Fibroblast of lung (primary cell): ENCODE data around the gene SORCS2. TPM values are rescaled to one million over a fixed set of nuclear protein-coding genes. Genes with fewer than 3 reads are reported as not detected.

Experiments used
- DNase-seq, 2 donors: peaks; one replicate each; pipeline versions ENCODE4 v3.0.0 to v3.0.0-alpha.2; 2010; ENCODE audit warnings: low read depth in 2 of 2
- H2AFZ ChIP-seq: 2 replicates; pipeline ENCODE4 v1.5.1; 2012; ENCODE audit warnings: low read length, control low read depth, inconsistent platforms
- H3K27ac ChIP-seq: 2 replicates; pipeline ENCODE4 v1.5.1; 2011; ENCODE audit warnings: low read length, control low read depth; ENCODE audit not compliant: insufficient read depth
- H3K27me3 ChIP-seq: 2 replicates; pipeline ENCODE4 v1.5.1; 2011; ENCODE audit warnings: mild to moderate bottlenecking, low read length; ENCODE audit not compliant: control insufficient read depth, insufficient read depth
- H3K36me3 ChIP-seq: 2 replicates; pipeline ENCODE4 v1.5.1; 2011; ENCODE audit warnings: low read length; ENCODE audit not compliant: control insufficient read depth, insufficient read depth
- H3K4me1 ChIP-seq: 2 replicates; pipeline ENCODE4 v1.5.1; 2011; ENCODE audit warnings: low read length; ENCODE audit not compliant: control insufficient read depth, insufficient read depth; ENCODE audit errors: extremely low read depth
- H3K4me2 ChIP-seq: 2 replicates; pipeline ENCODE4 v1.5.1; 2011; ENCODE audit warnings: low read length, control low read depth; ENCODE audit not compliant: insufficient read depth; ENCODE audit errors: extremely low read depth
- H3K4me3 ChIP-seq, 4 experiments: fragments of 200-600 bp in 1 of 4; sonication (generic) in 1 of 4; replicated peaks in 1 of 4; 2 replicates each; pipeline ENCODE4 v1.5.1; 2011 to 2016; ENCODE audit warnings: low read length in 4 of 4, low read depth in 3 of 4, mild to moderate bottlenecking in 3 of 4, control low read depth in 2 of 4, inconsistent platforms in 1 of 4, mixed read lengths in 1 of 4; ENCODE audit not compliant: insufficient read depth in 1 of 4; ENCODE audit errors: control extremely low read depth in 1 of 4
- H3K79me2 ChIP-seq: 2 replicates; pipeline ENCODE4 v1.5.1; 2012; ENCODE audit warnings: mild to moderate bottlenecking, low read length, inconsistent platforms; ENCODE audit not compliant: control insufficient read depth, insufficient read depth
- H3K9ac ChIP-seq: 2 replicates; pipeline ENCODE4 v1.5.1; 2011; ENCODE audit warnings: mild to moderate bottlenecking, low read length, control low read depth; ENCODE audit not compliant: insufficient read depth
- H3K9me3 ChIP-seq: 2 replicates; pipeline ENCODE4 v1.5.1; 2012; ENCODE audit warnings: low read depth, low read length; ENCODE audit not compliant: control insufficient read depth, insufficient read depth
- H4K20me1 ChIP-seq: 2 replicates; pipeline ENCODE4 v1.5.1; 2011; ENCODE audit warnings: low read length; ENCODE audit not compliant: control insufficient read depth, insufficient read depth; ENCODE audit errors: extremely low read depth
- CTCF ChIP-seq, 2 donors: IDR thresholded peaks in 1 of 2; conservative IDR thresholded peaks in 1 of 2; 1 replicate in 1 of 2; 2 replicates in 1 of 2; pipeline ENCODE4 v1.5.1; 2011 to 2012; ENCODE audit warnings: low read length in 2 of 2, control low read depth in 1 of 2, inconsistent platforms in 1 of 2, low read depth in 1 of 2, mild to moderate bottlenecking in 1 of 2
- EZH2 ChIP-seq: IDR thresholded peaks from 2 replicates; pipeline ENCODE4 v1.5.1; 2012; ENCODE audit warnings: low read length, control low read depth, mild to moderate bottlenecking; ENCODE audit errors: missing control alignments
- polyA plus RNA-seq, 2 donors: library from polyadenylated mRNA; depleted of rRNA in 1 of 2; stranded (reverse) in 1 of 2; unstranded in 1 of 2; fragments of >200 nt; gene quantifications; 2 replicates each; pipeline ENCODE4 v1.2.1, GENCODE V29; 2011 to 2012; ENCODE audit warnings: missing spikeins in 1 of 2
- total RNA-seq: library from RNA; depleted of rRNA; stranded (reverse); fragments of >200 nt; gene quantifications from 2 replicates; pipeline ENCODE4 v1.2.1, GENCODE V29; 2014

The SORCS2 gene
- total and polyA plus RNA-seq, 2 donors (not counting 1 experiment from before 2014, with no cell fraction given): 0.17 to 0.41 TPM

DNA sequence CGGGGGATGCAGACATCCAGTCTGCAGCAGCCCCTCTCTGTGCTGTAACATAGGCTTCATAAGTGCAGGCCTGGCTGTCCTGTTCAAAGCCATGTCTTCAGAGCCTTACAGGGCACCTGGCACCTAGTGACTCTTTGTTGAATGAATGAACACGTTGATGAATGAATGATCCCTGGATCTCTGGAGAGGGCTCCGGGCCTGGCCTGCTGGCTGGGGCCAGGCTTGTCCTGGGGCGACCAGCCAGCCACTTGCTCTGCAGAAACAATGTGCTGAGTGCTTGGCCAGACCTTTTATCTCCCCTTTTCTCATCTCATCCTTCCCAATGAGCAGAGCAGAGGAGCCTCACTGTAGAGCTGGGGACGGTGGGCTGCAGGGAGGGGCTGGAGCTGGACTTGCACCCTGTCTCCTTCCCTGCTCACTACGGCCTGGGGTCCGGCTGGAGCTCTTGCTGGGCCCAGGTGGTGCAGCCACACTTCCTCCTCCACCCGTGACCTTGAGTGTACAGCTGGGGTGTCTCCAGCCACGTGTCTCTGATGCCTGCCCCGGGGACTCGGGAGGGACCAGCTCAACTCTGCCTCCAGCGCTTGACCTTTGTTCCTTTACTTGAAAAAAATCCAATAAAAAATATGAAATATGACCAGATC is 164.5 kb downstream of the SORCS2 start:
- Histone ChIP-seq H3K4me2 (no peak overlapping the region), H2AFZ (no peak overlapping the region), H3K9me3 (no peaks in the 10 kb centered on the region), H3K27me3 (peaks cover 2% of the 10 kb centered on the region), H3K4me3 (no peak overlapping the region), H3K36me3 (no peaks in the 10 kb centered on the region), H4K20me1 (no peaks in the 10 kb centered on the region), H3K4me1 (peaks cover 5% of the 10 kb centered on the region), H3K27ac (no peak overlapping the region), H3K9ac (no peak overlapping the region), H3K79me2 (no peaks in the 10 kb centered on the region)
- no peak for DNase-seq
- TF ChIP-seq CTCF (conservative IDR thresholded peaks at IDR 0.05 in 1 of 2, IDR thresholded peaks at IDR 0.05 in 1 of 2; ENCODE audit: low read depth in 1 of 2, low read length in 2 of 2): no peak
- TF ChIP-seq EZH2: no peak

DNA sequence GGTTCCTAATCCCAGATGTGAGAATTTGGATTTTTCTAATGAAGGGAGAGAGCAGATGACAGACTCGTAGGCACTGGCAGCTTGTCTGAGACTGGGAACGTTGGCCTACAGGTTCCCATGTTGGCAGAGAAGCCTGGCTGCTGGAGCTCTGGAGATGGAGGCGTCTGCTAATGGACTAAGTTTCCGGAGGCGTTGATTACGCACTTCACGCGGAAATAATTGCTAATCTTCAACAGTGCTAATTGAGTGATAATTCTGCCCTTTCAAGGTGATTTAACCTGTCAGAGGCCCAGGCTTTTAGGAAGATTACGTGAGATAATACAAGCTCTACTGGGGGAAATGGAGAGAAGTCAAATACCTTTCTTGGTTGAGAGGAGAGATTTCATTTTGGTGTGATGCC is 165.0 kb downstream of the SORCS2 start:
- DNase-seq: no peak
- H4K20me1 ChIP-seq: no peaks in the 10 kb centered on the region
- H3K27me3 ChIP-seq: peaks cover 2% of the 10 kb centered on the region
- no peak overlapping the region for H3K4me3 ChIP-seq
- no peak overlapping the region for H3K4me2 ChIP-seq
- H3K36me3 ChIP-seq: no peaks in the 10 kb centered on the region
- TF ChIP-seq EZH2 (no peak), CTCF (conservative IDR thresholded peaks at IDR 0.05 in 1 of 2, IDR thresholded peaks at IDR 0.05 in 1 of 2; ENCODE audit: low read depth in 1 of 2, low read length in 2 of 2) (no peak)
- no peaks in the 10 kb centered on the region for H3K79me2 ChIP-seq
- H2AFZ ChIP-seq: no peak overlapping the region
- peaks cover 5% of the 10 kb centered on the region for H3K4me1 ChIP-seq
- no peak overlapping the region for H3K9ac ChIP-seq
- no peak overlapping the region for H3K27ac ChIP-seq
- no peaks in the 10 kb centered on the region for H3K9me3 ChIP-seq

GRCh38 chr4:7358100-7358735 is 165.9 kb downstream of the SORCS2 start:
- Histone ChIP-seq H3K4me3 (no peak overlapping the region), H4K20me1 (no peaks in the 10 kb centered on the region), H3K9me3 (no peaks in the 10 kb centered on the region), H3K27me3 (peaks cover 2% of the 10 kb centered on the region), H3K79me2 (no peaks in the 10 kb centered on the region), H3K9ac (no peak overlapping the region), H3K27ac (no peak overlapping the region), H2AFZ (no peak overlapping the region), H3K36me3 (no peaks in the 10 kb centered on the region), H3K4me2 (no peak overlapping the region), H3K4me1 (peaks cover 5% of the 10 kb centered on the region)
- TF ChIP-seq EZH2 (no peak), CTCF (conservative IDR thresholded peaks at IDR 0.05 in 1 of 2, IDR thresholded peaks at IDR 0.05 in 1 of 2; ENCODE audit: low read depth in 1 of 2, low read length in 2 of 2) (no peak)
- peak; percentile 88 to 96 for DNase-seq
